ENCODE data around the gene IPO11. TPM values are rescaled to one million over a fixed set of nuclear protein-coding genes. Genes with fewer than 3 reads are reported as not detected.

The IPO11 gene
- total RNA-seq, 2 experiments from 2014 or later: 59.7 to 61.2 TPM

DNA sequence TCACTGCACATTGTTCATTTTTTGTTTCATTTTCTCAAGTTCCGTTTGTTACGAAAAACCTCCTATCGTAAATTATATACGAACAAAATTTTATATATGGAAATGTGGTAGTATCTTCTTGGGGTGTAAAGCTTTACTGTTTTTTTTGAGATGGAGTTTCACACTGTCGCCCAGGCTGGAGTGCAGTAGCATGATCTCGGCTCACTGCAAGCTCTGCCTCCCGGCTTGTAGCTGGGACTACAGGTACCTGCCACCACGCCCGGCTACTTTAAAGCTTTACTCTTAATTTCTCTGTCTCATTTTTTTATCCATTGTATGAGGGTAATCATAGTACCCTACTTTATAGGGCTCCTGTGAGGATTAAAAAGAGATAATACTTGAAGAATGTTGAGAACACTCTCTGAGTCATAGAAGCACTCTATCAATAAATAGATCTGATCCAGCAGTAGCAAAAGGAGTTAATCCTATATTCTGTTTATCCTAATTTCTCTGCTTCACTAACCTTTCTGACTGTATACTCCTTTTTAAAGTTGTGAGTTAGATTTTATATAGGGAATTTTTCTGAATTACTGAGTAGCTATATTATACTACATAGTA lies 160.5 kb downstream of the IPO11 start:
- no peak for ATAC-seq
- CTCF ChIA-PET: interaction anchor here (1.4 to 1.5 kb wide), 2 partner anchors 15 to 16 kb away, joined by 3 to 4 read pairs; no protein-coding TSS in a partner anchor

DNA sequence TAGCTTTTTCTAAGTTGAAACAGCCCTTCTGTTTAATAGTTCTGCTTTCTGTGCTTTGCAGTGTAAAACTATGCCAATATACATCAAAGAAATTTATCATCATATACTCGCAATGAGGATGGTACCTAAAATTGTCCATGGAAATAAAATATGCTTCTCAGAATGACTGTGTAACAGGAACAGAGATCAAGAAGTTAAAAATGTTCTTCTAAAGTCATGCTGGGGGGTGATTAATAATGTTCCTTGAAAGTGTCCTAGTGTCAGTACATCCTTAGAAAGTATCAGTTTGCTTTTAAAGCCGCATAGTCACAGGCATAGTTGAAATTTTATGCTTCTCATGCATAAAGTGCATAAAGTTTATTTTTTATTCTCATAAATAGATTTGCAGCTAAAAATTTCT lies 162.0 kb downstream of the IPO11 start:
- peaks cover 32% of the 10 kb centered on the region for H3K4me1 Mint-ChIP-seq (ENCODE audit: low read depth)
- H3K9me3 Mint-ChIP-seq: no peaks in the 10 kb centered on the region
- ChIA-PET CTCF (interaction anchor here (1.5 kb wide), 1 partner anchor 13 kb away, joined by 4 read pairs; no protein-coding TSS in a partner anchor), POLR2A (no interaction called here)
- no peak overlapping the region for H3K27ac Mint-ChIP-seq
- H3K4me3 Mint-ChIP-seq: no peak overlapping the region
- H3K36me3 Mint-ChIP-seq (ENCODE audit: low read depth): peaks cover 8% of the 10 kb centered on the region
- intact Hi-C loops (cut with micrococcal nuclease): no loop called here
- ATAC-seq (no peak), DNase-seq (no peak)
- no peaks in the 10 kb centered on the region for H3K27me3 Mint-ChIP-seq
- TF ChIP-seq, protein P1, sequence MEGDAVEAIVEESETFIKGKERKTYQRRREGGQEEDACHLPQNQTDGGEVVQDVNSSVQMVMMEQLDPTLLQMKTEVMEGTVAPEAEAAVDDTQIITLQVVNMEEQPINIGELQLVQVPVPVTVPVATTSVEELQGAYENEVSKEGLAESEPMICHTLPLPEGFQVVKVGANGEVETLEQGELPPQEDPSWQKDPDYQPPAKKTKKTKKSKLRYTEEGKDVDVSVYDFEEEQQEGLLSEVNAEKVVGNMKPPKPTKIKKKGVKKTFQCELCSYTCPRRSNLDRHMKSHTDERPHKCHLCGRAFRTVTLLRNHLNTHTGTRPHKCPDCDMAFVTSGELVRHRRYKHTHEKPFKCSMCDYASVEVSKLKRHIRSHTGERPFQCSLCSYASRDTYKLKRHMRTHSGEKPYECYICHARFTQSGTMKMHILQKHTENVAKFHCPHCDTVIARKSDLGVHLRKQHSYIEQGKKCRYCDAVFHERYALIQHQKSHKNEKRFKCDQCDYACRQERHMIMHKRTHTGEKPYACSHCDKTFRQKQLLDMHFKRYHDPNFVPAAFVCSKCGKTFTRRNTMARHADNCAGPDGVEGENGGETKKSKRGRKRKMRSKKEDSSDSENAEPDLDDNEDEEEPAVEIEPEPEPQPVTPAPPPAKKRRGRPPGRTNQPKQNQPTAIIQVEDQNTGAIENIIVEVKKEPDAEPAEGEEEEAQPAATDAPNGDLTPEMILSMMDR (IDR thresholded peaks at IDR 0.05): no peak

More for the DNA sequence above, 160.5 kb downstream of the IPO11 start:
- intact Hi-C loops (cut with micrococcal nuclease): no loop called here
- POLR2A ChIA-PET: no interaction called here
- Mint-ChIP-seq H3K27ac (no peak overlapping the region), H3K9me3 (peaks cover 6% of the 10 kb centered on the region), H3K27me3 (no peaks in the 10 kb centered on the region), H3K36me3 (ENCODE audit: low read depth) (peaks cover 21% of the 10 kb centered on the region), H3K4me3 (no peak overlapping the region), H3K4me1 (ENCODE audit: low read depth) (peaks cover 38% of the 10 kb centered on the region)
- DNase-seq: no peak
- TF ChIP-seq, protein P1 (IDR thresholded peaks at IDR 0.05): no peak

DNA sequence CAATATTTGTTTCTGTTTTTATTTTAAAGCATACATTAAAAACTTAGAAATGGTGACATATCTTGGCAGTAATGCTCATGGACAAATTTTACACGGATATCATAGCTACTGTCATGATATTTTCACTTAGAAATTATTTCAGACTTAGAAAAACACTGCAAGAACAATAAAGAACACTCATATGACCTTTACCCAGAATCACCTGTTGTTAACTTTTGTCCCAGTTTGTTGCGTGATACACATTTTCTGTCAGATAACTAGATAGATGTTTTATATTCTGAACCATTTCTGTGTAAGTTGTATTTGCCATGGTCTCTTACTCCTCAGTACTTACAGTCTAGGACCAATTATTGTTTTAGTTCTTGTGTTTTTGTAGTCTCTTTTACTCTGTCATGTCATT lies 162.5 kb downstream of the IPO11 start:
- ATAC-seq (no peak), DNase-seq (no peak)
- no peak overlapping the region for H3K4me3 Mint-ChIP-seq
- intact Hi-C loops (cut with micrococcal nuclease): no loop called here
- TF ChIP-seq, protein P1 (IDR thresholded peaks at IDR 0.05): no peak
- H3K36me3 Mint-ChIP-seq (ENCODE audit: low read depth): peaks cover 8% of the 10 kb centered on the region
- ChIA-PET CTCF (no interaction called here), POLR2A (no interaction called here)
- no peaks in the 10 kb centered on the region for H3K9me3 Mint-ChIP-seq
- peaks cover 32% of the 10 kb centered on the region for H3K4me1 Mint-ChIP-seq (ENCODE audit: low read depth)
- no peak overlapping the region for H3K27ac Mint-ChIP-seq
- no peaks in the 10 kb centered on the region for H3K27me3 Mint-ChIP-seq

DNA sequence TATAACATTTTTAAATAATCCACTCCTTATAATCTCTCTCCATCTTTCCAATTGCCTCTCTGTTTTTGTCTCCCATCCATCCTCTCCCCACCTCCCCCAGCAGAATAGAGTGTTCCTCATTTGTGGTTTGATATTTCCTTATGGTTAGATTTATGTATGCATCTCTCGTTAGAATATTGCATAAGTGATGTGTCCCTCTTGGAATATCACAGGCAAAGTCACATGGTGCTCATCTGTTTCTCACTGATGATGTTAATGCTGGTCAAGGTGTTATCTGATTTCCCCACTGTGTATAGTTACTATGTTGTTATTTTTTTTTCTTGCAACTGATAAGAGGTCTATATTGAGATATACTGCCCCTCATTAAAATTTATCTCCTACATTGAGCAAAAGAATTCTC lies 162.9 kb downstream of the IPO11 start:
- ChIA-PET POLR2A (no interaction called here), CTCF (no interaction called here)
- no peaks in the 10 kb centered on the region for H3K27me3 Mint-ChIP-seq
- TF ChIP-seq, protein P1 (IDR thresholded peaks at IDR 0.05): no peak
- H3K4me1 Mint-ChIP-seq (ENCODE audit: low read depth): peaks cover 34% of the 10 kb centered on the region
- no peak overlapping the region for H3K4me3 Mint-ChIP-seq
- no peaks in the 10 kb centered on the region for H3K9me3 Mint-ChIP-seq
- ATAC-seq (no peak), DNase-seq (no peak)
- intact Hi-C loops (cut with micrococcal nuclease): no loop called here
- no peak overlapping the region for H3K27ac Mint-ChIP-seq
- H3K36me3 Mint-ChIP-seq (ENCODE audit: low read depth): peaks cover 10% of the 10 kb centered on the region

DNA sequence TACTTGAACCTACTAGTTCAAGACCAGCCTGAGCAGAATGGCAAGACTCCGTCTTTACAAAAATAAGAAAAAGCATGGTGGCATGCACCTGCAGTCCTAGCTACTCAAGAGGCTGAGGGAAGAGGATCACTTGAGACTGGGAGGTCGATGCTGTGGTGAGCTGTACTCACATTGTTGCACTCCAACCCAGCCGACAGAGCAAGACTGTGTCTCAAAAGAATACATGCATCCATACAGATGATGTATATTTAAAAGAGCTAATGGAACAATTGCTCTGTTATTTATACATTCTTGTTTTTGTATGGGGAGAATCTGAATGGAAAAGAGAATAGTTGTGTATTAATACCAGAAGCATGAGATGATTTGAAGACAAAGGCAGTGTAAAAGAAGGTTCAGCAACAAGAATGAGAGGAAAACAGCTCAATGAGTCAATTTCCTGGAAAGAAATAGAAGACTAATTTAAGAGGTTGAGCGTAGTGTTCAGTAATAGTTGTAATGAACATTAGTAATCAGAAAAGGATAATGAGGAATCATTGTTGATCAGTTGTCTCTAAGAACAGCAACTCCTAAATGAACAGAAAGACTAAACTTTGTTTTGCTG lies 164.1 kb downstream of the IPO11 start:
- ATAC-seq (no peak), DNase-seq (no peak)
- Mint-ChIP-seq H3K9me3 (no peaks in the 10 kb centered on the region), H3K27me3 (no peaks in the 10 kb centered on the region), H3K36me3 (ENCODE audit: low read depth) (peaks cover 17% of the 10 kb centered on the region), H3K4me1 (ENCODE audit: low read depth) (peaks cover 36% of the 10 kb centered on the region), H3K4me3 (no peak overlapping the region), H3K27ac (peak overlapping the region; percentile 51)
- TF ChIP-seq, protein P1 (IDR thresholded peaks at IDR 0.05): no peak
- POLR2A ChIA-PET: no interaction called here
- intact Hi-C loops (cut with micrococcal nuclease): no loop called here
- CTCF ChIA-PET: interaction anchor here (1.2 kb wide), 1 partner anchor 29 kb away, joined by 3 read pairs; no protein-coding TSS in a partner anchor
